ENCODE measurements around the gene CSTPP1.
A peak's percentile ranks its signal among the peaks of the same experiment; 100 is the strongest.
"Not testable (repeated sequence)": the region's sequence is repeated elsewhere in the genome, so short reads cannot be mapped to it uniquely, and the experiment has no call there.

CSTPP1 gene

DNA sequence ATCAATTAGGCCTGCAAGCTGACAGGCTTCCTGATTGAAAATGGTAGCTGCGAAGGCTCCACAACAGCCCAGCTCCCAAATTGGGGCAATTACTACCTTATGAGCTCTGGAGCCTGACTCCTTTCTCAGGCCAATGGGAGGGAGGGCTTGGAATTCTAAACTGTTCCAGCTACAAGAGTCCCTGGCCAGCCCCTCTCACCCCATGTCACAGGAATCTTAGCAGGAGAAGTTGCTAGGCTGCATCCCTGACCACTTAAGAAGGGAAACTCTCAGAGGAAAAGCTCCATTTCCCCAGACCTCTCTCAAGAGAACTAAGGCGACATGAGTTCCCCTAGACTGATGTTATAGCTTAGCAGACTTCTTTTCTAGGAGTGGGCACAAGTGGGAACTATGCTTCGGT lies 23.1 kb upstream of the CSTPP1 start:
- DNase-seq, result no peak

DNA sequence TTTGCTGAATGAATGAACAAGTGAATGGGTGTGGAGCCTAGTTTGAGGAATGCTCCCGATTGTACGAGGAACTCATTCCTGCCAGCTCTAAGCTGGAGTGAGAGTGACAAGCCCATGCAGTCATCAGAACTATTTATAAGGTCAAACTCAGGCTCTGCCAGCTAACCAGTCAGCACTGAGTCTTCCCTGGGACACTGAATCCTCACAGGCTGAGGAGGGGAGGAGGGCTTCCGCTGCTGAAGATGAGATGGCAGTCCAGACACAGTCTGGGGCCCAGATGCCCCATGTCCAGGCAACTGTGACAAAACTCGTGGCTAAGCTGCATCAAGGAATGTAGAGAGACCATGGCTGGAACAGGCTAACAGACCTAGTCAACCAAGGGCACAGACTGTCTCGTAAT lies 22.2 kb upstream of the CSTPP1 start:
- peak; percentile 48 for DNase-seq

DNA sequence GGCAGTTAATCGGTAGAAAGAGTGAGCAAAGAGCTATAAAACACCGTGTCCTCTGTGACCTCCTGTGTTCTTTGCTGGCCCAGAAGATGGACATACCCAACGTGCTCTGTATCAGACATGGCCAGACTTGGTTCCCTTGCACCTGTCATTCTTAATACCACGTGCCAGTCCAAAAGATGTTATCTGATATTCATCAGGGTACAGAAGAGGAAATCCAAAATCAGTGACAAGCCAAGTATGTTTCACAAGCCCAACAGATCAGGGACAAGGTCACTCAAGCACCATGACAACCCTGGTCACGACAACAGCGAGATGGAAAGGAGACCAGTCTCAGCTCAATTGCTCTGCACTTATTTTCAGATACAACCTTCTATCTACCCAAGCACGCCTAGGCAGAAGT lies 21.7 kb upstream of the CSTPP1 start:
- DNase-seq, result no peak

DNA sequence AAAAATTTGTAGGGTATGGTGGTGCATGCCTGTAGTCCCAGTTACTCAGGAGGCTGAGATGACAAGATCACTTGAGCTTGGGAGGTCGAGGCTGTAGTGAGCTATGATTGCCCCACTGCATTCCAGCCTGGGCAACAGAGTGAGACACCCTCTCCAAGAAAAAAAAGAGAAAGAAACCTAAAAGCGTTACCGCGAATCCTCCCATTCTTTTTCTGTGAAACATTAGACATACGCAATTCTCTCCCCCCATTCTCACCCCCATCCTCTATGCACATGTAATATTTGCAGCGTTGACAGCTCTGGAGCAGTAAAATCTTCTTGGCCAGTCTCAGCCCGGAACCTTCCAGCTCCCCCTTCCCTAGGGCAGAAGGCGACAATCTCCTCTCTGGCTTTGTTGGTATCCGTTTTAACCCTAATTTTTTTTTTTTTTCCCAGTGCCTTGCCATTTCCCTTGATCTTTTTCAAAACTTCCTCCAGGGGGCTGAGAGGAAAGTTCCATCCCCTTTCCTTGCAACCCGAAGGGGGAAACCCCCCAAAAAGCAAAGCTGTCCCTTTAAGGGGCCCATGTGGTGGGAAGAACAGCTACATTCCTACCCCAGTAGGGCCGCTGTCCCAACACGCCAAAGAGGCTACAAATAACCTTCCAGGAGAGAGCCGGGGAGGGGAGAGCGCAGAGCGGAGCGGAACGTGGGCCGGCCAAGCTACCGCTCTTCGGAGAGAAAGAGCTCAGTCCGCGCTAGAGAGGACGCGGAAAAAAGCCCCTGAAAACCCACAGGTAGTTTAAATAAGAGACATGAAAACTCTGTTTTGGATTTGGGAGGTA lies 20.1 kb upstream of the CSTPP1 start:
- peak; percentile 53 for DNase-seq

DNA sequence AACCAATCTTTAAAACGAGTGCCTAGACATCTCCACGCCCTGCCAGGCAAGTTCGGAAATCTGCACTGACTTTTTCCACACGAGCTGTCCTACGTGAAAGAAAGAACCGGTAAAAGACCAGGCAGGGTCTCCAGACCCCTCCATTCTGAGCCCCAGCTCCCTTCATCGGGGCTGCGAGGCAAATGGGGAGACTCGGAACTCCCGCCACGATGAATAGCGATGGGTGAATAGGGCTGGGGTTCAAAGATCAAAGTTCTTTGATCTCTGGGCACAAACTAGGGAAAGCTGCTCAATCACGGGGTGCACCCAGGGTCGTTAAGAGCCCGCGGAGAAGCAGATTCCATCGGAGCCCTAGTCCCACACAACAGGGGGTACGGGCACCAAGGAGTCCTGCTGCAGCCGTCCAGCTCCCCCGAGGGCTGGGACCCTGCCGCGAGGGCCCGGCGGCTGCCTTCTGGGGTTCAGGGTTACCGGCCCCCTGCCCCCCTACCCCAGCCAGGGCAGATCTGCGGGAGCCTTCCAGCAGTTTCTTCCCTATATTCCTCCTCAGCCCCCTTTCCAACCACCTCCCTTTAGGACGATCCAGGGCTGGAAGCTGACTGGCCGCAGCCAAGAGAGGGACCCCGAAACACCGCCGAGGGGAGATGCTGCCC lies 19.3 kb upstream of the CSTPP1 start:
- DNase-seq, result peak; percentile 29

DNA sequence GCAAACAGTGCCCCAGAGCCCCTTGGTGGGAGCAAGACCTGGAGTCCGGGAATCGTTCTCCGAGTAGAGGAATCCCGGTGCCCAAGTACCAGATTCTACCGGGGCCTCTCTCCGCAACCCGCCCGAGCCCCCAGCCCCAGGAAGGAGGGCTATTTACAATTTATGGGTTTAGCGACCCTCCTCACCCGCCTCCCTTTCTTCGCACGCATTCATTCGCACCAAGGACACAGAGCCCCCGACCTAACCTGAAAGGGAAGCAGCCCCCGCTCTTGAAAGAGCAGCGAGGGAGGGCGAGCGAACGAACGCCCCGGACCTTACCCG lies 18.8 kb upstream of the CSTPP1 start:
- DNase-seq, result no peak

DNA sequence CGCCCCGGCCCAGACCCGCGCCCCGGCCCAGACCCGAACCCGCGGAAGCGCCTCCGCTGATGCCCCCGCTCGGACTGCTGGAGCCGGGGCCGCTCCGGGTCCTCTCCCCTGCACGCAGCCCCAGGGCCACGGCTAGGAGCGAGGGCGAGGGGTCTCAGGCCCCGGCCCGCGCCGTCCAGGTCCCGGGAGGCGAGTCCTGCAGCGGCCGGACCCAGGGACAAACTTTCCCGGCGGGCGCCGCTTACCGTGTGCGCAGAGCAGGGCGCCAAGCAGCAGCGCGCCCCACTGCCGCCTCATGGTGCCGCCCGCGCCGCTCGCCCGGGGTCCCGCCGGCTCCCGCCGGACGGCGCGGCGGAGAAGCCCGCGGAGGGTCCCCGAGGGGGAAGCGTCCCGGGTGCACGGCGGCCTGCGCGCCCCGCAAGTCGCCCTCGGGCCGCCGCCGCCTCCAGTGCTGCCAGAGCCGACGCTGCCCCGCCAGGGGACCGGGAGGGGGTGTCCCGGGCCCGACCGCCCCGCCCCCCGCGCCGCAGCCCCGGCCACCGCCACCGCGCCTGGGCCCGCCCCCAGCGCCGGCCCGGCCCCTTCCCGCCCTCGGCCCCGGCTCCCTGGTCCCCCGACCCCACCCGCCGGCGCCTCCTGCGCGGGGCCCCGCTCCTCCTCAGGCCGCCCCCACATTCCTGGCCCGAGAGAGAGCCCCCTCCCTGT lies 18.3 kb upstream of the CSTPP1 start, which contains the start of gene LRP4:
TSS of gene LRP4 (minus strand) at position 468 of the 705 bp plus-strand sequence. CDS start at position 297, 171 bp downstream.
- DNase-seq, result no peak

DNA sequence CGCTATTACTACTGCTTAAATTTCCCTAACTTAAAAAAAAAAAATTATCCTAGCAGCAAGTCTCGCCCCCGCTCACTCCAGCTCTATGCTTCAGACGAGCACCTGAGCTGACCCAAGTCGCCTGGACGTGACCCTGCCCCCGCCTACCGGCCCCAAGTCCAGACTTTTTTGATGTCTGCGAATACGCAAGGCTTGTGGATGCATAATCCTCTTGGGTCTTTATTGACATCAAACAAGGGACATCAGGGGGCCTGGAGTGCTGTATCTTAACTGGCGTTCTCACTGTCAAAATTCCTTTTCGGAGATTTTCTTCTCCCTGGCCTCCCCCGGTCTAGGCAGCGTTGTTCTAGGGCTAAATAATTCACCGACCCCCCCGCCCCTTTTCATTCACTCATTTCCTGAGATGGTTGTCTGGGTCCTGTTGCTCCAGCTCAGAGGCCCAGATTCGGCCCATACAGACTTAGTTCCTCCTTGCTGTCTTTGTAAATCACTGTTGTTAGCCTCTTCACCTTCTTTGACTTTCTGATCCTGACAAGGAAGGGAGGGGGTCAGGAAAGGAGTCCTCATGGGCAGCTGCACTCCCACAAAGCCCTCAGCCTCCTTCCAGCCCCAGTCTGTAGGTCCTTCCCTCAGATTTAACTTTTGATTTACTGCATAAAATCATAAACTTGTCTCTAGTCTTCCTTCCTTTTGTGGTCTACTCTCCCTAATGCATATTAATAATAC lies 17.6 kb upstream of the CSTPP1 start:
- DNase-seq, result no peak

DNA sequence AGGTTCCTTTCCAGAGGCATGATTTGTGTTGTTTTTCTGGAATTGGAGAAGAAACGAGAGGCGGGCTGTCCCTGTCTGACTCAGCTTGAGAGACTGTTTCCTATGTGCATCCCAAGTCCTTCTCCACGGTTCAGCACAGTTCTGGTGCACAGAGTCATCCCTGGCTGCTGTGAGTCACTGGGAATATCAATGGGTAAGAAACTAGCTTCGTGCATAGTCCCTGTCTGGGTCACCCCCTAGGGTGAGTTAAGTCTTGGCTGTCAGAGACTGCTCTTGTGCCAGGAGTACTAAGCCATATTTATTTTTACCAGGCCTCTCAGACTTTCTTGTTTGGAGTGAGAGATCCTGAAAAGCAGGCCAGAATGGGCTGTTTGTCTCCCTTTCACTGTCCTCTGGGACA lies 15.8 kb upstream of the CSTPP1 start:
- peak; percentile 98 for DNase-seq

DNA sequence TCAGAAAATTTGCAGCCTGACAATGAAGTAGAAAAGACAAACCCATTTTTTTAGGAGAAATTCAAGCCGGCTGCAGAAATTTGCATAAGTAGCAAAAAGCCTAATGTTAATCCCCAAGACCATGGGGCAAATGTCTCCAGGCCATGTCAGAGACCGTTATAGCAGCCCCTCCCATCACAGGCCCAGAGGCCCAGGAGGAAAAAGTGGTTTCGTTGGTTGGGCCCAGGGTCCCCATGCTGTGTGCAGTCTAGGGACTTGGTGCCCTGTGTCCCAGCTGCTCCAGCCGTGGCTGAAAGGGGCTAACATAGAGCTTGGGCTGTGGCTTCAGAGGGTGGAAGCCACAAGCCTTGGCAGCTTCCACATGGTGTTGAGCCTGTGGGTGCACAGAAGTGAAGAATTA lies 8.6 kb upstream of the CSTPP1 start:
- DNase-seq, result not testable (repeated sequence)

DNA sequence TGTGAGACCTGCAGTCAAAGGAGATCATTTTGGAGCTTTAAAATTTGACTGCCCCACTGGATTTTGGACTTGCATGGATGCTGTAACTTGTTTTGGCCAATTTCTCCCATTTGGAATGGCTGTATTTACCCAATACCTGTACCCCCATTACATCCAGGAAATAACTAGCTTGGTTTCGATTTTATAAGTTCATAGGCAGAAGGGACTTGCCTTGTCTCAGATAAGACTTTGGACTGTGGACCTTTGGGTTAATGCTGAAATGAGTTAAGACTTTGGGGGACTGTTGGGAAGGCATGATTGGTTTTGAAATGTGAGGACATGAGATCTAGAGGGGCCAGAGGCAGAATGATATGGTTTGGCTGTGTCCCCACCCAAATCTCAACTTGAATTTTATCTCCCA lies 7.9 kb upstream of the CSTPP1 start:
- not testable (repeated sequence) for DNase-seq

DNA sequence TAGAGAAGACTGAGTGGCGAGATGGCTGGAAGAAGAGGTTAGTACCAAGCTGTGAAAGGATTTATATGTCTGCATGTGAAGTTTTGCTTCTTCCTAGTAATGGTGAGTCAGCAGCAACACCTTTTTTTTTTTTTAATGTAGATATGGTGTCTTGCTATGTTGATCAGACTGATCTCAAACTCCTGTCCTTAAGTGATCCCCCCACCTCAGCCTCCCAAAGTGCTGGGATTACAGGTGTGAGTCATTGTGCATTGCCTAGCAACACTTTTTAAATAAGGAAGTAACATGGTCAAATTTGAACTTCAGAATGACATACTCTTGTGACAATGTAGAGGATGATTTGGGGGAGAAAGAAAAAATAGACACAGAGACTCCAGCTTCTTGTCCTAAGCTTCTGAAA lies 6.5 kb upstream of the CSTPP1 start:
- DNase-seq, result peak; percentile 43

DNA sequence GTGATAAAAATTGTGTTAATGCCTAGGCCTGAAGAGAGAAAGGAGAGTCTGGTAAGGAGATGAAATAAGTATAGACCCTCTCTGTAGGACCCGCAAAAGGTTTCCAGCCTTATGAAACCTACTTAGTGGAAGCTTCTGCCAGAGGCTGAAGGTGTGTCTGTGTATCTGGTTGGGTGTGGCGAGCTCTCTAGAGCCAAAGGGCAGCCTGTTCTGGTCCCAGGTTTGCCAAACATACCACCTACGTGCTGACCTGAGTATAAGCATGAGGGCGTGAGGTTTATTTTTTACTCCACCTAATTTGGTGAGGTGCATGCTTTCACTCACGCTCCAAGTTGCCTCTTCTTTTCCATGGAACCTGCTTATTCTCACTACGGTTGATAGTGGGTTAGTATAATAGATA lies 5.6 kb downstream of the CSTPP1 start:
- DNase-seq, result no peak

DNA sequence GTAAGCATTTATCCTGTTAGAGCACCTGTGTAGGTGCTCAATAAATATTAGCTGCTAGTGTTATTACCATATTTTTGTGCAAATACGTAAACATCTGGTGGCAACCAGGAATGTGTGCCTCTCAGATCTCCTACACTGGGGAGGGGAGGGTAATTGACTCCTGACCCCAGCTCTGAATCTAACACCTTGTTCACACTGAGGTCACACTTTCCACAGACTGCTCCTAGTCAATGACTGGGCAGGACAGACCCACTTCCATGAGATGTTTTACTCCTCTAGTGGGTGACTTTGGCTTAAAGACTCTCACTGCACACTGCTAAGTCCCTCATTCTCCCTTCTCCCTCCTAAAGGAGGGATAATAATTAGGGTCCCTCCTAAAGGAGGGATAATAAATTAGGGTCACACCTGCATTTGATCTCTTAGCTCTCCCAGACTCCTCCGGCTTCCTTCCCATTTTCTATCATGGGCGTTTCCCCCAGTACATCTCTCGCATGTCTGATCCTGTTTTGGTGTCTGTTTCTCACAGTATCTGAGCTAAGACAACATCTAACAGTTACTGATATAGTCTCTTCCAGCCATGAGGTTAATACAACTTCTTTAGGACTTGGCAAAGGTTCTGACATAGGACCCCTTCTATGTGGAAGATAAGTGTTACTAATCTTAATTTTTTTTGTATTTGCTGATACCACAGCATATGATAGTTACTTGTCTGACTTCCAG lies 8.0 kb downstream of the CSTPP1 start:
- no peak for DNase-seq

DNA sequence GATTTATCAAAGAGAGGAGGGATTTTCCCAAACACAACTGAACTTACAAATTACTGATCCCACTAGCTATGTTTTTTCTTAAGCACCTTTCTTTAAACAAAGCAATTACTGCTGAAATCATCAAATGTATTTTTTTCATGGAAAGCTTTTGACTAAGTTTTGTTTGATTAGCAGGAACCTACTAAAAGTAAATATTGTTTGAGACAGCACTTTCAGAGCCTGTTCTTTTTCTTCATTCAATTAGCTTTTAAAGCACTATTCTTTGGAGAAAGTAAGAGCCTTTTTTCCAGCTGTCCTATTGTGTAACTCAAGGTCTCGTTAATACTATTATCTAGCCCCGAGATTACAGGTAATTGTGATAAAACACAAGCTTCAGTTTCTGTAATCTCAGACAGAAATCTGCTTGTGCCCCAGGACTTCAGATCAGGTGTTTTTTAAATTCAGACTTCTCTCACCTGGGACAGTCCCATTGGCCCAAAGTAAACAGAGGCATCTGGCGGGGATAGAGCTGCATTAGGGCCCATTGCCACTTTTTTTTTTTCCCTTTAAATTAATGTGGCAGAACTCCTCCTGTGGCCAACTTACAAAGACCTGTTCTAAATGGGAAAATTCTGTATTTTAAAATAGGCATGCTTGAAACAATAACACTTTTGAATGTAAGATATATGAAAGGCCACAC lies 11.0 kb downstream of the CSTPP1 start:
- DNase-seq, result no peak

DNA sequence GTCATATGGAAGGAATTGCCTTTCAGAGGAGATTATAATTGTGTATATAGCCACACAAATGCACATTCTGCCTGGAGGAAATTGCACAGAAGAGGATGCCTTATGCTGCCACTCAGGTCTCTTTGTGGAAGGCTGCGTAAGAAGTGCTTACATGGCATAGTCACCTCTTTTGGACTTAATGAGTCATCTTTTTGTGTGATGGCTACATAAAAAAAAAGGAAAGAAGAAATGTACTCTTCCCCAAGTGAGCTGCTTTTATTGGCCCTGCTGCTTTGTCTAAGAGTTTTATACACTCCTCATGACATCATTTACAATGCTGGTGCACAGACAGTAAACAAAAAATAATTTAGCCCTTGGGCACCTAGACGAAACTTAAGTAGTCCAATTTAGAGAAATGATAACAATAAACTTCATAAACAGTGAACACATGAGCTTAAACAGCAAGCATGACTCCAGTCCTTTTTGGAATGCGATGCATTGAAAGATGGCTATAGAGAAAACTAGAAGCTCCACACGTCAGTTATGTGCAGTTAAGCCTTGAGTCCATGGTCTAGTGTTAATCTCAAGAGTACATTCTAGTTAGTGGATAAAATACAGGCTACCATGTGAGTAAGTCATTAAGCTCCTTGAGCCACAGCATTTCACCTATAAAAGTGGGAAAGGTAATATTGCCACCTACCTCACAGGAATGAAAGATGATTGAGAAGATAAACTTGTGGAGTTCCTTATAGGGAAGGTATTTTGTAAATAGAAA lies 12.0 kb downstream of the CSTPP1 start:
- peak; percentile 68 for DNase-seq

DNA sequence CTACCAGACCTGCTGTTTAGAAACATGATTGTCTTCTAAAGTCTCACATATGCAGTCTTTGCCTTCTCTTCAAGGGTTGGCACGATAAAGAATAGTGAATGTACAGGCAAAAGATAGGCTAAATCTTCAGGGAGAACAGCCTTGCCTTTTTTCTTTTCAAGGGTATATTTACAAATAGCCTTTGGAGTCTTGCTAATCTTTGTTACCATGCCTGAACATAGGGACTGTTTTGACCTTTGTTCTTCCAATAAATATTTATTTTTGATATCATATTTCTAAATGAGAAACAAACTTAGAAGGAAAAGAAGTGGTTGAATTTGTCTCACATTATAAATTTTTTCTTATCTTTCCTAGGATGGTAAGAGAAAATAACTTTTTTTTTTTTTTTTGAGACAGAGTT lies 12.7 kb downstream of the CSTPP1 start:
- no peak for DNase-seq

DNA sequence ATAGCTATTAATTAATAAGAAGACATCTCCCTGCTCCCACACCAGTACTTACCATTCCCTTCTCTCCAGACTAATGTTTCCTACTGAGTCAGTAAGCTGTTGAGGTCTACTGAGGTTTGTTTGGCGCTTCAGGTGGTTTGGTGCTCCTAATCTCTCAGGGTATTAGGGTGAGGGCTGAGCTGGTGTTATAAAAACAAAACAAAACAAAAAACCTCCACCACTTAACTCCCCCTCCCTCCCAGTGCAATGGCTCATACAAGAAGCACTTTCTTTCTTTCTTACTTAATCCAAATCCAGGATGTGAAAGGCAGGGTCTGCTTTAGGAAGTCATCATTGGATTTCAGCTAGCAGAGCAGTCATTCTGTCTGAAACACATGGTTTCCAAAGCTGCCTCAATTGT lies 15.3 kb downstream of the CSTPP1 start:
- no peak for DNase-seq

DNA sequence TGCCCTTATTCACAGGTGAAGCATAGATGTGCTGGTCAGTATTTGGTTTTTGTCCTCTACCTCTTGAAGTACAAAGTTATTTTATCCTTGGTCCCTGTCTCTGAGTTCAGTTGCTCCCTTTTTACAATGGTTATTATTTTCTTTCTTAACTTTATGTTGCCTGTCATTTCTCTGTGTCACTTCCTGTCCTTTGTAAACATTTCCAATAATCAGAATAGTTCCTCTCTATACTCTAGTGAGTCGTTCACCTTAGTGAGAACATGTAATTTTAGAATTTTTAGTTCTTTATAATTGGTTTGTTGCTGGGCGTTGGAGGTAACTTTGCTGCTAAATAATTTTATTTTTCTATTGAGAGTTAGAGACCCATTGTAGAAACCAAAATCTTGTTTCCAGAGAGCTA lies 16.0 kb downstream of the CSTPP1 start:
- peak; percentile 10 for DNase-seq

DNA sequence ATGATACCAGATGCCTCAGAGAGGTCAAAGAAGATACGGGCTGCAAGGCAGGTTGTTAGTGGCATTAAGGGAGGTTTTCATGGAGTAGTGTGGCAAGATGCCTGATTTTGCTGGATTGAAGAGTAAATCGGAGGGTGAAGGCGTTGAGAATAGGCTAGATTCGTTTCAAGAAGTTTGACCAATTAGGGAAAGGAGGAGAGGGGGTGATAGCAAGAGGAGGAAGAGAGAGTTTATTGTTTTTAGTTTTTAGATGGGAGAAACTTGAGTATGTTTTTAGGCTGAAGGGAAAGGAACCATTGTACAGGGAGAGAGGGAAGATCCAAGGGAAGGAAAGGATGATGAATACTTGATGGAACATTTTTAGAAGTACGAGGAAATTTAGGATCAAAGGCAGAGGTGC lies 16.5 kb downstream of the CSTPP1 start:
- no peak for DNase-seq

DNA sequence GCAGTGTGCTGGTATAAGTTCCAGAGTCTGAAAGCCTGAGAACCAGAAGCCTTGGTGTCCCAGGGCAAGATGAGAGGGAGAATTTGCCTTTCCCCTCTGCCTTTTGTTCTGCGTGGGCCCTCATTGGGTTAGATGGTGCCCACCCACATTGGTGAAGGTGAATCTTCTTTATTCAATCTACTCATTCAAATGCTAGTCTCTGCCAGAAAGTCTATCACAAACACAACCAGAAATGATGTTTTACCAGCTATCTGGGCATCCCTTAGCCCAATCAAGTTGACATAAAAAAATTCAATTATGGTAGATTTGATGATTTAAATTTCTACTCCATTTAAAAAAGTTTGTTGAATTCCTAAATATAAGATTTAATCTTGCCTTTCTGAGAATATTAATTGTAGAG lies 22.2 kb downstream of the CSTPP1 start:
- DNase-seq, result no peak
